ENCODE results near the gene CDK14. TPM values are rescaled to one million over a fixed set of nuclear protein-coding genes. Genes with fewer than 3 reads are reported as not detected.

The CDK14 gene
- total RNA-seq, 1 experiment from 2014 or later = 57.9 TPM

DNA sequence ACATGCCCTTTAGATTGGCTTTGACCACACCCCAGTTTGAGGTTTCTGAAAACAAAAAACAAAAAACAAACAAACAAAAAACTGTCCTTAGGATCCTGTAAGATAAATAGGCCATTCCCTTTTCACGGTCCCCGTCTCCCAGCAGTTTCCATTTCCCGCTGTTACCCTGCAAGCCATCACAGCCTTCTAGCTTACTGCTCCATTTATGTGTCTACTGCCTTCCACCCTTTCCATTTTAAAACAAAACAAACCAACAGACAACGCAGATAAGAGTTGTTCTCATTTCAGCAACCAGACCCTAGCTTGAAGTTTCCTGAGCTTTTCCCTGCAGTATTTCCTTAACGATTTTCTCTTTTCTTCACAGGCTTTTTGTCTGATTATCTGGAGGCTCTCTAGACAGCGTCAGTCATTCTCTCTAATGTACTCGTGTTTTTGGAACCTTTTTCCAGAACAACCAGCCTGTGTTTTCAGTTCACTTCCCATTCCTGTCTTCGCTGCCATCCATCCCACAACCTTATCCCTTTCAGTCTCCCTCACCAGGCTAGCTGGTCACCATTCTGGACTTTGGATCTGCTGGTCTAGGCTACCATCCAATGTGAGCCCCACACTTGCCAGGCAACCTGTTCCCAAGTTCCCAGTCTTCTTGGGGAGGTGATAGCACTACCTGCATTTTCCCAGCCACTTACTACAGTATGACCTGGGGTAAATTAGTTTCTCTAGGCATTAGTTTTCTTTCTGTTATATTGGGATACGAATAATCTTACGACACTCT, 350.8 kb downstream of the CDK14 start:
- CTCF ChIA-PET = interaction anchor here (1.2 kb wide), 1 partner anchor 18 kb away, joined by 3 read pairs; no protein-coding TSS in a partner anchor
- Mint-ChIP-seq H3K36me3 (no peaks in the 10 kb centered on the region), H3K4me1 (peaks cover 12% of the 10 kb centered on the region), H3K27ac (peak overlapping the region; percentile 71), H3K9me3 (no peaks in the 10 kb centered on the region), H3K27me3 (ENCODE audit: low read depth) (no peaks in the 10 kb centered on the region), H3K4me3 (no peak overlapping the region)
- DNase-seq (ENCODE audit: low spot score) = no peak
- TF ChIP-seq FOXJ3 (CRISPR knock-in tag; IDR thresholded peaks at IDR 0.05; ENCODE audit: borderline replicate concordance) (no peak), GABPB1 (CRISPR knock-in tag; IDR thresholded peaks at IDR 0.05) (no peak), ZNF416 (CRISPR knock-in tag; IDR thresholded peaks at IDR 0.05) (no peak), ZNF263 (CRISPR knock-in tag; IDR thresholded peaks at IDR 0.05; ENCODE audit: low read depth) (no peak), MXD4 (CRISPR knock-in tag; IDR thresholded peaks at IDR 0.05; ENCODE audit: borderline replicate concordance) (no peak), IRF2 (CRISPR knock-in tag; IDR thresholded peaks at IDR 0.05; ENCODE audit: borderline replicate concordance, low read depth) (no peak), TEAD1 (CRISPR knock-in tag; IDR thresholded peaks at IDR 0.05) (no peak), ATF1 (CRISPR knock-in tag; IDR thresholded peaks at IDR 0.05) (no peak), RELA (CRISPR knock-in tag; IDR thresholded peaks at IDR 0.05; ENCODE audit: borderline replicate concordance) (no peak), TEAD4 (CRISPR knock-in tag; IDR thresholded peaks at IDR 0.05) (no peak), ZNF317 (CRISPR knock-in tag; IDR thresholded peaks at IDR 0.05; ENCODE audit: borderline replicate concordance, low read depth) (no peak)
- TF ChIP-seq, protein P1, sequence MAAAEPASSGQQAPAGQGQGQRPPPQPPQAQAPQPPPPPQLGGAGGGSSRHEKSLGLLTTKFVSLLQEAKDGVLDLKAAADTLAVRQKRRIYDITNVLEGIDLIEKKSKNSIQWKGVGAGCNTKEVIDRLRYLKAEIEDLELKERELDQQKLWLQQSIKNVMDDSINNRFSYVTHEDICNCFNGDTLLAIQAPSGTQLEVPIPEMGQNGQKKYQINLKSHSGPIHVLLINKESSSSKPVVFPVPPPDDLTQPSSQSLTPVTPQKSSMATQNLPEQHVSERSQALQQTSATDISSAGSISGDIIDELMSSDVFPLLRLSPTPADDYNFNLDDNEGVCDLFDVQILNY (CRISPR knock-in tag; IDR thresholded peaks at IDR 0.05) = no peak
- TF ChIP-seq, protein P2, sequence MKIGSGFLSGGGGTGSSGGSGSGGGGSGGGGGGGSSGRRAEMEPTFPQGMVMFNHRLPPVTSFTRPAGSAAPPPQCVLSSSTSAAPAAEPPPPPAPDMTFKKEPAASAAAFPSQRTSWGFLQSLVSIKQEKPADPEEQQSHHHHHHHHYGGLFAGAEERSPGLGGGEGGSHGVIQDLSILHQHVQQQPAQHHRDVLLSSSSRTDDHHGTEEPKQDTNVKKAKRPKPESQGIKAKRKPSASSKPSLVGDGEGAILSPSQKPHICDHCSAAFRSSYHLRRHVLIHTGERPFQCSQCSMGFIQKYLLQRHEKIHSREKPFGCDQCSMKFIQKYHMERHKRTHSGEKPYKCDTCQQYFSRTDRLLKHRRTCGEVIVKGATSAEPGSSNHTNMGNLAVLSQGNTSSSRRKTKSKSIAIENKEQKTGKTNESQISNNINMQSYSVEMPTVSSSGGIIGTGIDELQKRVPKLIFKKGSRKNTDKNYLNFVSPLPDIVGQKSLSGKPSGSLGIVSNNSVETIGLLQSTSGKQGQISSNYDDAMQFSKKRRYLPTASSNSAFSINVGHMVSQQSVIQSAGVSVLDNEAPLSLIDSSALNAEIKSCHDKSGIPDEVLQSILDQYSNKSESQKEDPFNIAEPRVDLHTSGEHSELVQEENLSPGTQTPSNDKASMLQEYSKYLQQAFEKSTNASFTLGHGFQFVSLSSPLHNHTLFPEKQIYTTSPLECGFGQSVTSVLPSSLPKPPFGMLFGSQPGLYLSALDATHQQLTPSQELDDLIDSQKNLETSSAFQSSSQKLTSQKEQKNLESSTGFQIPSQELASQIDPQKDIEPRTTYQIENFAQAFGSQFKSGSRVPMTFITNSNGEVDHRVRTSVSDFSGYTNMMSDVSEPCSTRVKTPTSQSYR (CRISPR knock-in tag; IDR thresholded peaks at IDR 0.05) = no peak
- TF ChIP-seq, protein P3, sequence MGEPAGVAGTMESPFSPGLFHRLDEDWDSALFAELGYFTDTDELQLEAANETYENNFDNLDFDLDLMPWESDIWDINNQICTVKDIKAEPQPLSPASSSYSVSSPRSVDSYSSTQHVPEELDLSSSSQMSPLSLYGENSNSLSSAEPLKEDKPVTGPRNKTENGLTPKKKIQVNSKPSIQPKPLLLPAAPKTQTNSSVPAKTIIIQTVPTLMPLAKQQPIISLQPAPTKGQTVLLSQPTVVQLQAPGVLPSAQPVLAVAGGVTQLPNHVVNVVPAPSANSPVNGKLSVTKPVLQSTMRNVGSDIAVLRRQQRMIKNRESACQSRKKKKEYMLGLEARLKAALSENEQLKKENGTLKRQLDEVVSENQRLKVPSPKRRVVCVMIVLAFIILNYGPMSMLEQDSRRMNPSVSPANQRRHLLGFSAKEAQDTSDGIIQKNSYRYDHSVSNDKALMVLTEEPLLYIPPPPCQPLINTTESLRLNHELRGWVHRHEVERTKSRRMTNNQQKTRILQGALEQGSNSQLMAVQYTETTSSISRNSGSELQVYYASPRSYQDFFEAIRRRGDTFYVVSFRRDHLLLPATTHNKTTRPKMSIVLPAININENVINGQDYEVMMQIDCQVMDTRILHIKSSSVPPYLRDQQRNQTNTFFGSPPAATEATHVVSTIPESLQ (CRISPR knock-in tag; IDR thresholded peaks at IDR 0.05) = no peak
- TF ChIP-seq, protein P4, sequence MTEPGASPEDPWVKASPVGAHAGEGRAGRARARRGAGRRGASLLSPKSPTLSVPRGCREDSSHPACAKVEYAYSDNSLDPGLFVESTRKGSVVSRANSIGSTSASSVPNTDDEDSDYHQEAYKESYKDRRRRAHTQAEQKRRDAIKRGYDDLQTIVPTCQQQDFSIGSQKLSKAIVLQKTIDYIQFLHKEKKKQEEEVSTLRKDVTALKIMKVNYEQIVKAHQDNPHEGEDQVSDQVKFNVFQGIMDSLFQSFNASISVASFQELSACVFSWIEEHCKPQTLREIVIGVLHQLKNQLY (CRISPR knock-in tag; IDR thresholded peaks at IDR 0.05) = no peak
- TF ChIP-seq, protein P5, sequence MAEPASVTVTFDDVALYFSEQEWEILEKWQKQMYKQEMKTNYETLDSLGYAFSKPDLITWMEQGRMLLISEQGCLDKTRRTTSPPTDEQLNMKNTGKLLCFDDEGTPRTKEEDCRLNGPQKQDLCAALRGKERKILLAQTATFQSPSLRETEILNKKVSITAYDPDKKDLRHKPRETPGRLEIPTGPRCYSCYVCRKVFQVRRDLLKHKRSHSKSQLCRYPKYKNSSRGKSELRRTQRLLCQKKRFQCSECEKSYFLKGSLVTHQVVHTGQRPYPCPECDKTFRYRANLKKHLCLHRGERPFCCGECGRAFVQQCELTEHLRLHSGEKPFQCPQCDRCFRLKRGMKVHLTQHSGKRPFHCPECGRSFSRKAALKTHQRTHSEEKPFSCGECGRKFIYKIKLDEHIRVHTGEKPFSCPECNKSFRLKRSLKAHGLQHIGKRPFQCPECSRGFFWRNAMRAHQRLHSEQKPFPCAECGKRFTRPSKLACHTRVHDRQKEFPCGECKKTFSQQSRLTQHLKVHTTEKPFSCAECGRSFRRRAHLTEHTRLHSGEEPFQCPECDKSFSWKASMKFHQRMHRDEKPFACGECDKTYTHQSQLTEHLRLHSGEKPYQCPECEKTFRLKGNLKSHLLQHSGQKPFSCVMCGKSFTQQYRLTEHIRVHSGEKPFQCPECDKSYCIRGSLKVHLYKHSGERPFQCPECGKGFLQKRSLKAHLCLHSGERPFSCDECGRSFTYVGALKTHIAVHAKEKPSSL (CRISPR knock-in tag; conservative IDR thresholded peaks at IDR 0.05) = no peak
- ATAC-seq = no peak
- POLR2A ChIA-PET = no interaction called here

DNA sequence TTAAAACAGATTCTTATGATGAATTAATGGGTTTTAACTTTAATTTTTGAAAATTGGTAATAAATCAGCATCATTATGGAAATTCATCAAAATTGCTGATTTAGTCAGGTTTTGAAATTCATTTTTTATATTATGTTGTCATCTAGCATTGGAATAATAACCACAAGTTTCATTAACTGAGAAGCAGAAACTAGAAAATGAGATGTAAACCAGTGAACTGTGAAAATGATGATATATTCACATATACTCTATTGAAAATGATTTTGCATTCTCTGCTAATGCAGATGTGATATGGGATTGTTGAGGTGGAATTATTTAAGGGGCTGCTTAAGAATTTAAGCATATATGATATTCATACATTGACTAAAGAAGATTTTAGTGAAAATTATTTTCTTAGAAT, 352.0 kb downstream of the CDK14 start:
- H3K4me3 Mint-ChIP-seq = no peak overlapping the region
- ATAC-seq (no peak), DNase-seq (ENCODE audit: low spot score) (no peak)
- ChIA-PET CTCF (no interaction called here), POLR2A (no interaction called here)
- H3K9me3 Mint-ChIP-seq = no peaks in the 10 kb centered on the region
- H3K27me3 Mint-ChIP-seq (ENCODE audit: low read depth) = no peaks in the 10 kb centered on the region
- H3K27ac Mint-ChIP-seq = no peak overlapping the region
- peaks cover 22% of the 10 kb centered on the region for H3K4me1 Mint-ChIP-seq
- H3K36me3 Mint-ChIP-seq = no peaks in the 10 kb centered on the region
- TF ChIP-seq, protein P6, sequence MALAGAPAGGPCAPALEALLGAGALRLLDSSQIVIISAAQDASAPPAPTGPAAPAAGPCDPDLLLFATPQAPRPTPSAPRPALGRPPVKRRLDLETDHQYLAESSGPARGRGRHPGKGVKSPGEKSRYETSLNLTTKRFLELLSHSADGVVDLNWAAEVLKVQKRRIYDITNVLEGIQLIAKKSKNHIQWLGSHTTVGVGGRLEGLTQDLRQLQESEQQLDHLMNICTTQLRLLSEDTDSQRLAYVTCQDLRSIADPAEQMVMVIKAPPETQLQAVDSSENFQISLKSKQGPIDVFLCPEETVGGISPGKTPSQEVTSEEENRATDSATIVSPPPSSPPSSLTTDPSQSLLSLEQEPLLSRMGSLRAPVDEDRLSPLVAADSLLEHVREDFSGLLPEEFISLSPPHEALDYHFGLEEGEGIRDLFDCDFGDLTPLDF (CRISPR knock-in tag; IDR thresholded peaks at IDR 0.05) = no peak
- TF ChIP-seq ZNF232 (CRISPR knock-in tag; IDR thresholded peaks at IDR 0.05) (no peak), ZNF396 (CRISPR knock-in tag; IDR thresholded peaks at IDR 0.05; ENCODE audit: borderline replicate concordance) (no peak), ZNF423 (CRISPR knock-in tag; IDR thresholded peaks at IDR 0.05) (no peak), ZNF317 (CRISPR knock-in tag; IDR thresholded peaks at IDR 0.05; ENCODE audit: borderline replicate concordance, low read depth) (no peak)
- TF ChIP-seq, protein P3 (CRISPR knock-in tag; IDR thresholded peaks at IDR 0.05) = no peak
- TF ChIP-seq, protein P7, sequence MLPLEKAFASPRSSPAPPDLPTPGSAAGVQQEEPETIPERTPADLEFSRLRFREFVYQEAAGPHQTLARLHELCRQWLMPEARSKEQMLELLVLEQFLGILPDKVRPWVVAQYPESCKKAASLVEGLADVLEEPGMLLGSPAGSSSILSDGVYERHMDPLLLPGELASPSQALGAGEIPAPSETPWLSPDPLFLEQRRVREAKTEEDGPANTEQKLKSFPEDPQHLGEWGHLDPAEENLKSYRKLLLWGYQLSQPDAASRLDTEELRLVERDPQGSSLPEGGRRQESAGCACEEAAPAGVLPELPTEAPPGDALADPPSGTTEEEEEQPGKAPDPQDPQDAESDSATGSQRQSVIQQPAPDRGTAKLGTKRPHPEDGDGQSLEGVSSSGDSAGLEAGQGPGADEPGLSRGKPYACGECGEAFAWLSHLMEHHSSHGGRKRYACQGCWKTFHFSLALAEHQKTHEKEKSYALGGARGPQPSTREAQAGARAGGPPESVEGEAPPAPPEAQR (CRISPR knock-in tag; IDR thresholded peaks at IDR 0.05) = no peak
